Gastrocnemius medialis (tissue), 4 donors: ENCODE results near the gene PTBP1. TPM values are rescaled to one million over a fixed set of nuclear protein-coding genes. Genes with fewer than 3 reads are reported as not detected.
A peak's percentile ranks its signal among the peaks of the same experiment; 100 is the strongest.

ENCODE experiments used
- ATAC-seq, 2 donors: fragments of 150-250 bp; one replicate each; pipeline ENCODE4 v1.9.1; 2016
- DNase-seq, 2 donors: peaks; one replicate each; pipeline ENCODE4 v3.0.0-alpha.2; 2019
- H3K27ac ChIP-seq, 4 donors: fragments of 200-600 bp; sonication (generic); 1 replicate in 1 of 4; 2 replicates in 3 of 4; pipeline ENCODE4 v1.5.1; 2016 to 2018; ENCODE audit warnings: mild to moderate bottlenecking in 2 of 4, moderate library complexity in 1 of 4
- H3K27me3 ChIP-seq, 3 donors: fragments of 200-600 bp; sonication (generic) in 2 of 3; 1 replicate in 1 of 3; 2 replicates in 2 of 3; pipeline versions ENCODE4 v1.5.1 to v1.6.0; 2016 to 2019; ENCODE audit warnings: mild to moderate bottlenecking in 1 of 3, moderate library complexity in 1 of 3
- H3K36me3 ChIP-seq, 2 donors: fragments of 200-600 bp; sonication (generic) in 1 of 2; one replicate each; pipeline ENCODE4 v1.5.1; 2017 to 2018
- H3K4me1 ChIP-seq, 2 donors: fragments of 200-600 bp; sonication (generic) in 1 of 2; one replicate each; pipeline ENCODE4 v1.5.1; 2016 to 2017; ENCODE audit warnings: mild to moderate bottlenecking in 2 of 2
- H3K4me3 ChIP-seq, 4 donors: fragments of 200-600 bp; sonication (generic) in 3 of 4; 1 replicate in 1 of 4; 2 replicates in 3 of 4; pipeline ENCODE4 v1.5.1; 2016 to 2019; ENCODE audit warnings: mild to moderate bottlenecking in 2 of 4
- H3K9me3 ChIP-seq, 3 donors: fragments of 200-600 bp; sonication (generic) in 2 of 3; 1 replicate in 1 of 3; 2 replicates in 2 of 3; pipeline ENCODE4 v1.5.1; 2016 to 2019
- POLR2A ChIP-seq, 2 donors: fragments of 450-650 bp; IDR thresholded peaks; one replicate each; pipeline ENCODE4 v1.6.1; 2017; ENCODE audit warnings: antibody characterized with exemption in 2 of 2, mild to moderate bottlenecking in 2 of 2, moderate library complexity in 2 of 2
- in situ Hi-C, 4 donors: fragments of 200-750 bp; cut with MboI; loops; one replicate each; pipeline versions ENCODE4 v1.15.0 to v1.8.0; 2017; ENCODE audit warnings: low sequenced_read_pairs in 4 of 4
- intact Hi-C: fragments of 100-400 bp; cut with DNase I; formaldehyde crosslinking; loops from one replicate; pipeline ENCODE4 v1.15.1; 2023; ENCODE audit warnings: low total_unique reads
- total RNA-seq, 4 donors: library from RNA; depleted of rRNA; stranded (reverse); fragments of >200 nt; gene quantifications; one replicate each; pipeline versions ENCODE4 v1.1.0 to v1.2.3, GENCODE V29; 2016
- TF ChIP-seq, protein P1 (sequence below), 5 experiments: fragments of 450-650 bp in 3 of 5; fragments of 200-600 bp in 2 of 5; sonication (generic) in 2 of 5; IDR thresholded peaks in 4 of 5; conservative IDR thresholded peaks in 1 of 5; 1 replicate in 4 of 5; 2 replicates in 1 of 5; pipeline ENCODE4 v1.5.1; 2016 to 2019; ENCODE audit warnings: antibody characterized with exemption in 5 of 5, mild to moderate bottlenecking in 3 of 5, moderate library complexity in 3 of 5

Gene PTBP1
- total RNA-seq, 4 donors from 2014 or later, result 29.8 to 51.7 (median 36.7) TPM

DNA sequence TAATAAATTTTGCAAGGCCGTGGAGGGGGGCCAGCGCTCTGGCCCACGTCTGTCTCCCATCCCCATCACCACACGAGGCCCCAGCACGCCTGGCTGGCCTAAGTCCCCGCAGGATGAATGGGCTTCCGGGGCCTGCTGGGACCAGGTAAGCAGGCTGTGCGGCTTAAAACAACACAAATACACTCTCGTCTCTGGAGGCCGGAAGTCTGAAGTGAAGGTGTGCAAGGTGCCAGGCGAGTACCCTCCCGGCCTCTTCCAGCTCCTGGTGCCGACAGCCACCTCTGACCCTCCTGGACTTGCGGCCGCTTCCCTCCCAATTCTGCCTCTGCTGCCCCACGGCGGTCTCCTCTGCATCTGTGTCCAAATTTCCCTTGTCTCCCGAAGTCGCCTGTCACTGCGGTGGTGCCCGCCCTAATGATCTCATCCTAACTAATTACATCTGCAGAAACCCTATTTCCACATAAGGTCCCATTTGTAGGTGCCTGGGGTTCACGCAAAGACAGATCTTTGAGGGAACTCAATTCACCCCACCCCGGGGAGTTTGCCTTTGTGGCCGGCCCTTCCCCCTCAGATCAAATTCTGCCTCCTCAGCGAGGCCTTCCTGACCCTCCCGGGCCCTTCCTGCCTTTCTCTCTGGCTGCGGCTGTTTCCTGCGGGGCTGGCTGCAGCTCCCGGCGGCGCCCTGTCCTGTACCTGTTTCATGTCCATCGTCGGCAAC is 8.1 kb upstream of the PTBP1 start:
- no peak for TF ChIP-seq POLR2A (IDR thresholded peaks at IDR 0.05)
- TF ChIP-seq, protein P1, sequence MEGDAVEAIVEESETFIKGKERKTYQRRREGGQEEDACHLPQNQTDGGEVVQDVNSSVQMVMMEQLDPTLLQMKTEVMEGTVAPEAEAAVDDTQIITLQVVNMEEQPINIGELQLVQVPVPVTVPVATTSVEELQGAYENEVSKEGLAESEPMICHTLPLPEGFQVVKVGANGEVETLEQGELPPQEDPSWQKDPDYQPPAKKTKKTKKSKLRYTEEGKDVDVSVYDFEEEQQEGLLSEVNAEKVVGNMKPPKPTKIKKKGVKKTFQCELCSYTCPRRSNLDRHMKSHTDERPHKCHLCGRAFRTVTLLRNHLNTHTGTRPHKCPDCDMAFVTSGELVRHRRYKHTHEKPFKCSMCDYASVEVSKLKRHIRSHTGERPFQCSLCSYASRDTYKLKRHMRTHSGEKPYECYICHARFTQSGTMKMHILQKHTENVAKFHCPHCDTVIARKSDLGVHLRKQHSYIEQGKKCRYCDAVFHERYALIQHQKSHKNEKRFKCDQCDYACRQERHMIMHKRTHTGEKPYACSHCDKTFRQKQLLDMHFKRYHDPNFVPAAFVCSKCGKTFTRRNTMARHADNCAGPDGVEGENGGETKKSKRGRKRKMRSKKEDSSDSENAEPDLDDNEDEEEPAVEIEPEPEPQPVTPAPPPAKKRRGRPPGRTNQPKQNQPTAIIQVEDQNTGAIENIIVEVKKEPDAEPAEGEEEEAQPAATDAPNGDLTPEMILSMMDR (IDR thresholded peaks at IDR 0.05 in 4 of 5, conservative IDR thresholded peaks at IDR 0.05 in 1 of 5), result no peak
- H3K36me3 ChIP-seq, result no peaks in the 10 kb centered on the region
- peak overlapping the region; percentile 25 to 65 (median 61) for H3K27ac ChIP-seq
- no peaks in the 10 kb centered on the region for H3K9me3 ChIP-seq
- peak; percentile 52 to 66 for ATAC-seq
- intact Hi-C loops, result no loop called here
- no peaks in the 10 kb centered on the region for H3K27me3 ChIP-seq
- peaks cover 8 to 23% of the 10 kb centered on the region in 2 donors for H3K4me1 ChIP-seq
- in situ Hi-C loops, result no loop called here
- peak overlapping the region in 2 of 4 donors; percentile 10 to 11 for H3K4me3 ChIP-seq
- DNase-seq, result no peak

DNA sequence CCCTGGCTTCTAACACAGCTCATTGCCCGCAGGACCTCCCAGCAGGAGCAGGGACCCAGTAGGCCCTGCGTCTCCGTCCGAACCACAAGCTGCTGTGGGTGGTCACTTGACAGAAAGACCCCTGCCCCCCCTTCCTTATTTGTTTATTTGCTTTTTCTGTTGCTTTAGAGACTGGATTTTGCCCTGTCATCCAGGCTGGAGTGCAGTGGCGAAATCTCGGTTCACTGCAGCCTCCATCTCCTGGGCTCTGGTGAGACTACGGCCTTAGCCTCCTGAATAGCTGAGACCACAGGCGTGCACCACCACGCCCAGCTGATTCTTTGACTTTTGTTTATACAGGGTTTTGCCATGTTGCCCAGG is 7.6 kb upstream of the PTBP1 start:
- DNase-seq (no peak), ATAC-seq (no peak)
- TF ChIP-seq POLR2A (IDR thresholded peaks at IDR 0.05), result no peak
- Histone ChIP-seq H3K9me3 (no peaks in the 10 kb centered on the region), H3K4me3 (peak overlapping the region in 1 of 4 donors; percentile 11), H3K27ac (peak overlapping the region in 3 of 4 donors; percentile 60 to 65 (median 62)), H3K4me1 (peaks cover 8 to 23% of the 10 kb centered on the region in 2 donors), H3K27me3 (no peaks in the 10 kb centered on the region), H3K36me3 (no peaks in the 10 kb centered on the region)
- in situ Hi-C loops, result no loop called here
- intact Hi-C loops, result loop anchor here (10.0 kb wide), 1 partner anchor 485 kb away; the partner anchor contains the start of gene FAM174C

DNA sequence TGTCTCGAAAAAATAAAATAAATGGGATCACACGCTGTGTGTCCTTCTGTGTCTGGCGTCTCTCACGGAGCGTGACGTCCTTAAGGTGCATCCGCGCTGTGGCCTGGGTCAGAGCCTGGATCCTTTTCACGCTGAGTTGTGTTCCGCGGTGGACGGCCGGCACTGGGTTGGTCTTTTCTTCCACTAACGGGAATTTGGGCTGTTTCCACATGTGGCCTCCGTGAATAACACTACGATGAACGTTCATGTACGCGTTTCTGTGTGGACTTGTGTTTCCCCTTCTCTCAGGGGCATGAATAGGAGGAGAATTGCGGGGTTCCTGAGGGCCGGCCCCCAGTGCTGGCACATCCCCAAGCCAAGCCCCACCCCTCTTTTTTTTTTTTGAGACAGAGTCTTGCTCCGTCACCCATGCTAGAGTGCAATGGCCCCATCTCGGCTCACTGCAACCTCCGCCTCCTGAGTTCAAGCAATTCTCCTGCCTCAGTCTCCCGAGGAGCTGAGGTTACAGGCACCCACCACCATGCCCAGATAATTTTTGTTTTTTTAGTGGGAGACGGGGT is 6.2 kb upstream of the PTBP1 start:
- Histone ChIP-seq H3K4me3 (no peak overlapping the region), H3K9me3 (no peaks in the 10 kb centered on the region), H3K27me3 (no peaks in the 10 kb centered on the region), H3K27ac (peak overlapping the region in 3 of 4 donors; percentile 61 to 65 (median 62)), H3K36me3 (no peaks in the 10 kb centered on the region), H3K4me1 (peaks cover 15 to 34% of the 10 kb centered on the region in 2 donors)
- intact Hi-C loops, result loop anchor here (10.0 kb wide), 1 partner anchor 484 kb away; the partner anchor contains the start of gene FAM174C
- in situ Hi-C loops, result no loop called here
- ATAC-seq, result no peak
- TF ChIP-seq POLR2A (IDR thresholded peaks at IDR 0.05), result no peak
- TF ChIP-seq, protein P1 (IDR thresholded peaks at IDR 0.05 in 4 of 5, conservative IDR thresholded peaks at IDR 0.05 in 1 of 5), result no peak
- no peak for DNase-seq

DNA sequence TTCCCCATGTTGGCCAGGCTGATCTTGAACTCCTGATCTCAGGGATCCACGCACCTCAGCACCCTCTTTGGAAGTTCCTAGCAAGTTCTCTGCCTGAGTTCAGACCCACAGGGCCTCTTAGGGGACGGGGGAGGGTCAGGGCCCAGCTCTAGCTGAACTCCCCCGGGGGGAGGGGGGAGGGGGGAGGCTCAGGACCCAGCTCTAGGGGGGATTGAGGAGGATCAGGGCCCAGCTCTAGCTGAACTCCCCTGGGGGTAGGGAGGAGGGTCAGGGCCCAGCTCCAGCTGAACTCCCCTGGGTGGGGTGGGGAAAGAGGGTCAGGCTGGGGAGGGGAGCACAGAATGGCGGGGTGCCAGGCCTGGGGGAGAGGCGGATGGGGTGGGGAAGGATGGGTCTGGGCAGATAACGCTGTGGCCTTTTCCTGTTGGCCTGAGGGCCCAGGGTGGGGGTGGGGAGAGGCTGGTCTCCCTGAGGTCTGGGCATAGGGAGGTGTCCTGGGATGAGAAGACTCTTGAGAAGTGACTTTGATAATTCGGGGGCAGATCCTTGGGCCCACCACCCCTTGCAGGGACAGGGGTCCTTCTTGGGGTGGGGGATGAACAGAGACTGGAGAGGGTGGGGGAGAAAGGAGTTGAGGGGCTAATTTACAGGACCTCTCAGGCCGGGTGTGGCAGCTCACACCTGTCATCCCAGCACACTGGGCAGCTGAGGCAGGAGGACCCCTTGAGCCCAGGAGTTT is 5.5 kb upstream of the PTBP1 start:
- Histone ChIP-seq H3K27me3 (no peaks in the 10 kb centered on the region), H3K9me3 (no peaks in the 10 kb centered on the region), H3K36me3 (no peaks in the 10 kb centered on the region), H3K4me1 (peaks cover 20 to 38% of the 10 kb centered on the region in 2 donors), H3K4me3 (no peak overlapping the region), H3K27ac (peak overlapping the region; percentile 25 to 65 (median 61))
- in situ Hi-C loops (no loop called here), intact Hi-C loops (loop anchor here (10.0 kb wide), 1 partner anchor 483 kb away; the partner anchor contains the start of gene FAM174C)
- DNase-seq (no peak), ATAC-seq (no peak)
- no peak for TF ChIP-seq POLR2A (IDR thresholded peaks at IDR 0.05)
- TF ChIP-seq, protein P1 (IDR thresholded peaks at IDR 0.05 in 4 of 5, conservative IDR thresholded peaks at IDR 0.05 in 1 of 5), result no peak
